ENCODE measurements around the gene CTNNA3. TPM values are rescaled to one million over a fixed set of nuclear protein-coding genes. Genes with fewer than 3 reads are reported as not detected.

The CTNNA3 gene
- total RNA-seq, 2 donors from 2014 or later: 3.2 to 7.2 TPM

GRCh38 chr10:66780796-66781195, 915.2 kb downstream of the CTNNA3 start:
- Histone ChIP-seq H3K4me1 (ENCODE audit: control insufficient read depth, insufficient read depth, low read length) (no peaks in the 10 kb centered on the region), H3K27ac (ENCODE audit: low read depth, low read length) (no peak overlapping the region), H3K36me3 (ENCODE audit: control insufficient read depth, insufficient read depth, low read length) (no peaks in the 10 kb centered on the region), H3K9ac (ENCODE audit: extremely low read depth, low read length, poor library complexity, severe bottlenecking) (no peak overlapping the region), H3K4me3 (ENCODE audit: low read length) (no peak overlapping the region), H3K9me3 (ENCODE audit: control insufficient read depth, low read length) (no peaks in the 10 kb centered on the region), H3K27me3 (ENCODE audit: control insufficient read depth, insufficient read depth, low read length, poor library complexity, severe bottlenecking) (no peaks in the 10 kb centered on the region)
- Mint-ChIP-seq H3K27ac (no peak overlapping the region), H3K9me3 (no peaks in the 10 kb centered on the region), H3K27me3 (ENCODE audit: insufficient read depth) (no peaks in the 10 kb centered on the region), H3K36me3 (ENCODE audit: low read depth) (no peaks in the 10 kb centered on the region), H3K4me1 (no peaks in the 10 kb centered on the region), H3K4me3 (no peak overlapping the region)
- WGBS, 2 experiments (ENCODE audit: insufficient coverage in 1 of 2, insufficient read length in 1 of 2): 79% methylated on average over 2 of the region's 3 CpGs; no CpG with 5 or more reads in 1 of the 2 experiments
- no peak for DNase-seq
- TF ChIP-seq CTCF (conservative IDR thresholded peaks at IDR 0.05): no peak

- Histone ChIP-seq H3K36me3 (ENCODE audit: control insufficient read depth, insufficient read depth, low read length) (no peaks in the 10 kb centered on the region), H3K4me1 (ENCODE audit: control insufficient read depth, insufficient read depth, low read length) (no peaks in the 10 kb centered on the region), H3K27ac (ENCODE audit: low read depth, low read length) (no peak overlapping the region), H3K4me3 (ENCODE audit: low read length) (no peak overlapping the region), H3K27me3 (ENCODE audit: control insufficient read depth, insufficient read depth, low read length, poor library complexity, severe bottlenecking) (no peaks in the 10 kb centered on the region), H3K9me3 (ENCODE audit: control insufficient read depth, low read length) (no peaks in the 10 kb centered on the region), H3K9ac (ENCODE audit: extremely low read depth, low read length, poor library complexity, severe bottlenecking) (no peak overlapping the region)
- no peaks in the 10 kb centered on the region for H3K27me3 Mint-ChIP-seq (ENCODE audit: insufficient read depth)
- DNase-seq: no peak
- H3K4me1 Mint-ChIP-seq: no peaks in the 10 kb centered on the region
- 75 to 81% methylated on average over 2 to 4 of the region's 4 CpGs for WGBS, 2 experiments (ENCODE audit: insufficient coverage in 1 of 2, insufficient read length in 1 of 2)
- no peak for TF ChIP-seq CTCF (conservative IDR thresholded peaks at IDR 0.05)
- H3K9me3 Mint-ChIP-seq: no peaks in the 10 kb centered on the region
- no peaks in the 10 kb centered on the region for H3K36me3 Mint-ChIP-seq (ENCODE audit: low read depth)
- no peak overlapping the region for H3K4me3 Mint-ChIP-seq
- no peak overlapping the region for H3K27ac Mint-ChIP-seq
Measured at GRCh38 chr10:66778351-66778750, 917.6 kb downstream of the CTNNA3 start.

- no peaks in the 10 kb centered on the region for H3K36me3 Mint-ChIP-seq (ENCODE audit: low read depth)
- H3K27ac Mint-ChIP-seq: no peak overlapping the region
- H3K27ac ChIP-seq (ENCODE audit: low read depth, low read length): no peak overlapping the region
- no peaks in the 10 kb centered on the region for H3K4me1 ChIP-seq (ENCODE audit: control insufficient read depth, insufficient read depth, low read length)
- no peaks in the 10 kb centered on the region for H3K36me3 ChIP-seq (ENCODE audit: control insufficient read depth, insufficient read depth, low read length)
- H3K4me1 Mint-ChIP-seq: no peaks in the 10 kb centered on the region
- no peaks in the 10 kb centered on the region for H3K27me3 ChIP-seq (ENCODE audit: control insufficient read depth, insufficient read depth, low read length, poor library complexity, severe bottlenecking)
- 83 to 100% methylated on average over 1 of the region's 2 CpGs for WGBS, 2 experiments (ENCODE audit: insufficient coverage in 1 of 2, insufficient read length in 1 of 2)
- no peaks in the 10 kb centered on the region for H3K9me3 Mint-ChIP-seq
- TF ChIP-seq CTCF (conservative IDR thresholded peaks at IDR 0.05): no peak
- no peak overlapping the region for H3K4me3 Mint-ChIP-seq
- H3K4me3 ChIP-seq (ENCODE audit: low read length): no peak overlapping the region
- H3K9ac ChIP-seq (ENCODE audit: extremely low read depth, low read length, poor library complexity, severe bottlenecking): no peak overlapping the region
- H3K27me3 Mint-ChIP-seq (ENCODE audit: insufficient read depth): no peaks in the 10 kb centered on the region
- no peak for DNase-seq
- H3K9me3 ChIP-seq (ENCODE audit: control insufficient read depth, low read length): no peaks in the 10 kb centered on the region
Measured at GRCh38 chr10:66777665-66778064, 918.3 kb downstream of the CTNNA3 start.
